HUES64 (cell line): Measurements from ENCODE around the gene PIK3C3.

ENCODE experiments used
- H3K27ac ChIP-seq: 2 replicates; pipeline ENCODE4 v1.7.0; 2013; ENCODE audit warnings: low read depth, low read length, inconsistent platforms
- H3K27me3 ChIP-seq: 2 replicates; pipeline ENCODE4 v1.6.1; 2013; ENCODE audit warnings: mild to moderate bottlenecking, low read length; ENCODE audit not compliant: insufficient read depth
- H3K36me3 ChIP-seq: 2 replicates; pipeline ENCODE4 v1.6.1; 2013; ENCODE audit warnings: mild to moderate bottlenecking, low read length; ENCODE audit not compliant: insufficient read depth
- H3K4me1 ChIP-seq: 2 replicates; pipeline ENCODE4 v1.6.1; 2013; ENCODE audit warnings: mild to moderate bottlenecking, low read length, moderate library complexity; ENCODE audit not compliant: insufficient read depth
- H3K4me3 ChIP-seq: 2 replicates; pipeline ENCODE4 v1.5.1; 2013; ENCODE audit warnings: mild to moderate bottlenecking, low read length, moderate library complexity
- H3K9ac ChIP-seq: 2 replicates; pipeline ENCODE4 v1.6.1; 2013; ENCODE audit warnings: mild to moderate bottlenecking, low read depth, low read length
- H3K9me3 ChIP-seq: 2 replicates; pipeline ENCODE4 v1.6.1; 2013; ENCODE audit warnings: low read depth, low read length; ENCODE audit not compliant: insufficient read depth
- WGBS: fragments of 150-250, 120-280 bp; methylation state at CpG from one replicate; pipeline ENCODE4 v1.1.7; 2013; ENCODE audit warnings: missing lambda C conversion rate; 5-methylcytosine and 5-hydroxymethylcytosine counted together

The PIK3C3 gene

GRCh38 chr18:41936471-41937134 is 18.4 kb upstream of the PIK3C3 start:
- H3K4me3 ChIP-seq: no peak overlapping the region
- no peaks in the 10 kb centered on the region for H3K36me3 ChIP-seq
- H3K27ac ChIP-seq: no peak overlapping the region
- H3K9ac ChIP-seq: no peak overlapping the region
- WGBS: 93% methylated on average over 1 of the region's 2 CpGs
- H3K9me3 ChIP-seq: no peaks in the 10 kb centered on the region
- no peaks in the 10 kb centered on the region for H3K27me3 ChIP-seq
- peaks cover 11% of the 10 kb centered on the region for H3K4me1 ChIP-seq

DNA sequence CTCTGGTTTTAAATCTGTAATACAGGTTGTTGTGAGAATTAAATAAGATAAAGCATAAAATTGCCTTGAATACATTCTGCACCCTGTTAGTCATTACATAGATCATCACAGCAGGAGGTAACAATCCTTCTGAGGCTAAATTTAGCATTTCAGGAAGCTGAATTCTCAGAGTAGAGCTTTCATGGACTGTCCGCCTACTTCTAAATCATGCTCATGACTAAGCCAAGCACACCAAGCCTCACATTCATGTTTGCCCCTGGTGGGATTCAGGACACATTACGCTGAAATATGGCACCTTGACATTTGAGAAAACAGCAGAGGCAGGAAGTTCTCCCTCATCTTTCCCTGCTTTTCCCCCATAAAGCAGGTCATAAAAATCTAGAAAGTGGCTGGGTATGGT is 16.6 kb upstream of the PIK3C3 start:
- Histone ChIP-seq H3K4me1 (peaks cover 14% of the 10 kb centered on the region), H3K27me3 (no peaks in the 10 kb centered on the region), H3K36me3 (no peaks in the 10 kb centered on the region), H3K9me3 (no peaks in the 10 kb centered on the region), H3K27ac (no peak overlapping the region), H3K4me3 (no peak overlapping the region), H3K9ac (no peak overlapping the region)
- WGBS: 96% methylated on average over 2 of the region's 2 CpGs

- 86% methylated on average over 1 of the region's 1 CpG for WGBS
- Histone ChIP-seq H3K4me1 (peaks cover 14% of the 10 kb centered on the region), H3K27ac (no peak overlapping the region), H3K27me3 (no peaks in the 10 kb centered on the region), H3K9ac (no peak overlapping the region), H3K36me3 (no peaks in the 10 kb centered on the region), H3K4me3 (no peak overlapping the region), H3K9me3 (no peaks in the 10 kb centered on the region)
Observed at GRCh38 chr18:41939326-41939725, 15.7 kb upstream of the PIK3C3 start.

- H3K27ac ChIP-seq: peak overlapping the region; percentile 28; the same call in 1 of the 2 replicates
- H3K27me3 ChIP-seq: no peaks in the 10 kb centered on the region
- 71% methylated on average over 6 of the region's 6 CpGs for WGBS
- no peaks in the 10 kb centered on the region for H3K36me3 ChIP-seq
- no peaks in the 10 kb centered on the region for H3K9me3 ChIP-seq
- H3K4me3 ChIP-seq: no peak overlapping the region
- peaks cover 14% of the 10 kb centered on the region for H3K4me1 ChIP-seq
- no peak overlapping the region for H3K9ac ChIP-seq
Observed at GRCh38 chr18:41940506-41941215, 14.4 kb upstream of the PIK3C3 start.

GRCh38 chr18:41942254-41942653 is 12.8 kb upstream of the PIK3C3 start:
- WGBS: 89% methylated on average over 2 of the region's 2 CpGs
- no peak overlapping the region for H3K27ac ChIP-seq
- no peaks in the 10 kb centered on the region for H3K27me3 ChIP-seq
- no peaks in the 10 kb centered on the region for H3K36me3 ChIP-seq
- H3K9ac ChIP-seq: no peak overlapping the region
- H3K9me3 ChIP-seq: no peaks in the 10 kb centered on the region
- H3K4me3 ChIP-seq: no peak overlapping the region
- peaks cover 14% of the 10 kb centered on the region for H3K4me1 ChIP-seq

DNA sequence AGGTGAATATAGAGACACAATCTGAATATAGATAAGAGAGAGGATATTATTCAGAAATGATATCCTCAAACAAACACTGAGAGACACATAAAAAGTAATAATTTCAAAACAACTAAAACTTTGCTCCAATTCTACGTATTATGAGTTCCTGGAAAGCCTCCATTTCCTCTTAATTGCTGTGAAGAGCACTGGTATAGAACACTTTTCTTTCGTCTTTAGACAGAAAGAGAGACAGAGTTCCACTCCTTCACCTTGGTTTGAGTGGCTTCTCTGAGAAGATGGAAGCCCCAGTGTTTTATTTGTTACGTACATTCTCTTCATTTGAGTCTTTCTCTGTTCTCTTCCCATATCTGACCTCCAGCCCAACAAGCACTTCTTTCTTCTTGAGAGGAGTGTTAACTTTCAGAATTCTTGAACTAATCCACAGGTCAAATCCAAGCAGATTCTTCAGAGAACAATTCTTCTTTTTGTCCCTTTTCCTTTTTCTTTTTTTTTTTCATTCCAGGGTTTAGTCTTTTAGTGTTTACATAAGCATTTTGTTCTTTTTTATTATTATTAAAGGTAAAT is 6.4 kb upstream of the PIK3C3 start:
- no peak overlapping the region for H3K9ac ChIP-seq
- no peak overlapping the region for H3K4me3 ChIP-seq
- peaks cover 18% of the 10 kb centered on the region; the same call in 1 of the 2 replicates for H3K27me3 ChIP-seq
- no peaks in the 10 kb centered on the region for H3K4me1 ChIP-seq
- H3K27ac ChIP-seq: no peak overlapping the region
- H3K9me3 ChIP-seq: no peaks in the 10 kb centered on the region
- H3K36me3 ChIP-seq: no peaks in the 10 kb centered on the region
- 90% methylated on average over 3 of the region's 3 CpGs for WGBS

- Histone ChIP-seq H3K4me1 (no peaks in the 10 kb centered on the region), H3K9ac (no peak overlapping the region), H3K9me3 (0 out of 2 replicates have a peak, but pooled peaks cover under 1% of the 10 kb centered on the region), H3K27ac (no peak overlapping the region), H3K4me3 (no peak overlapping the region), H3K36me3 (no peaks in the 10 kb centered on the region), H3K27me3 (peaks cover 18% of the 10 kb centered on the region; the same call in 1 of the 2 replicates)
- WGBS: 95% methylated on average over 2 of the region's 2 CpGs
Observed at GRCh38 chr18:41949206-41949920, 5.7 kb upstream of the PIK3C3 start.

DNA sequence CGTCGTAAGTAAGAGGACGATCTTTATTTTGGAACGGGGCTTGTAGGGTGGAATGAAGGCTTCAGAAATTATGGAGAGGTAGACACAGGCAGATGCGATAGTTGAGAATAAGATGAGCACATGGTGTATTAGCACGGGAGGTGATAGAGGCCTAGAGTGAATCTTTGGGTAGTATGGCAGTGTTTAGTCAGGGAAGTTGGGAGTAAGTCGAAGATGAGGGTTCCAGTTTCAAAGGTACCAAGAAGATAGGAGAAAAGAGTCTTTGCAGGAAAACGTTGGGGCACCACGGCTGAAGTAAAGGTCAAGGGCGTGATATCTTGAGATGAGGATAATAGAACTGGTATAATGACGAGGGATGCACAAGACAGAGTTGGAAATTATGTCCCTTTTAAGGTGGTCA is 654 bp downstream of the PIK3C3 start:
- WGBS: 16% methylated on average over 11 of the region's 11 CpGs
- peak overlapping the region; percentile 92 for H3K4me3 ChIP-seq
- 0 out of 2 replicates have a peak, but pooled peaks cover 3% of the 10 kb centered on the region for H3K9me3 ChIP-seq
- peak overlapping the region; percentile 80 for H3K9ac ChIP-seq
- peaks cover 15% of the 10 kb centered on the region; the same call in 1 of the 2 replicates for H3K27me3 ChIP-seq
- peaks cover 6% of the 10 kb centered on the region for H3K4me1 ChIP-seq
- peaks cover 34% of the 10 kb centered on the region for H3K36me3 ChIP-seq
- H3K27ac ChIP-seq: no peak overlapping the region; the same call in 1 of the 2 replicates

DNA sequence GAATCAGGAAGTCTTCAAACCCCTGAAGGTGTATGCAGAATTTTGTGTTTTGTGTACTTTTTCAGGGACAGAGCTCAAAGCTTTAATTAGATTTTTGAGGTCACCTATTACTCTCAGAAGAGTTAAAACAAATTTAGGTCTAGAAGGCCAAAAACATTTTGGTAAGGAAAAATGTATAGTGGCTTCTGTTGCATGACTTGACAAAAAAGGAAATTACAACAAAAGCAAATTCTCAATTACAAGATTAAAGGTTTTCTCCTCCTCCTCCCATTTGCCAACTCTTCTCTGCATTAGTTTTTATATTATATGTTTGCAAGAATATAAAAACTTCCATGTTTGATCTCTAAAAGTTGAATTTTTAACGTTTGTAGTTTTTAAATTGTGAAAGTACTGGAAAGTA is 4.0 kb downstream of the PIK3C3 start:
- peaks cover 65% of the 10 kb centered on the region for H3K36me3 ChIP-seq
- WGBS: 78% methylated on average over 1 of the region's 1 CpG
- H3K9ac ChIP-seq: no peak overlapping the region
- peaks cover 6% of the 10 kb centered on the region for H3K4me1 ChIP-seq
- H3K27ac ChIP-seq: no peak overlapping the region
- no peaks in the 10 kb centered on the region for H3K27me3 ChIP-seq
- 0 out of 2 replicates have a peak, but pooled peaks cover 3% of the 10 kb centered on the region for H3K9me3 ChIP-seq
- no peak overlapping the region for H3K4me3 ChIP-seq

- no peak overlapping the region for H3K27ac ChIP-seq
- peaks cover 80% of the 10 kb centered on the region for H3K36me3 ChIP-seq
- no peak overlapping the region for H3K4me3 ChIP-seq
- no peaks in the 10 kb centered on the region for H3K9me3 ChIP-seq
- H3K9ac ChIP-seq: no peak overlapping the region
- 97% methylated on average over 6 of the region's 7 CpGs for WGBS
- H3K4me1 ChIP-seq: no peaks in the 10 kb centered on the region
- H3K27me3 ChIP-seq: no peaks in the 10 kb centered on the region
Observed at GRCh38 chr18:41965634-41966255, 10.7 kb downstream of the PIK3C3 start.
